Gastroesophageal sphincter (tissue), 3 donors: Measurements from ENCODE around the gene DYRK1A.

Experiments
- EP300 ChIP-seq: sonication (generic); formaldehyde crosslinking; IDR thresholded peaks from one replicate; pipeline ENCODE4 v1.6.1; 2017; ENCODE audit warnings: antibody characterized with exemption, mild to moderate bottlenecking
- POLR2A ChIP-seq, 2 donors: fragments of 450-650 bp; IDR thresholded peaks; one replicate each; pipeline ENCODE4 v1.6.1; 2017; ENCODE audit warnings: antibody characterized with exemption in 2 of 2, mild to moderate bottlenecking in 2 of 2, moderate library complexity in 1 of 2
- POLR2AphosphoS5 ChIP-seq: sonication (generic); formaldehyde crosslinking; IDR thresholded peaks from one replicate; pipeline ENCODE4 v1.6.1; 2017; ENCODE audit warnings: antibody characterized with exemption
- TF ChIP-seq, protein P1 (sequence below), 4 experiments: fragments of 200-600 bp in 2 of 4; fragments of 450-650 bp in 2 of 4; sonication (generic) in 1 of 4; IDR thresholded peaks; one replicate each; pipeline ENCODE4 v1.5.1; 2017 to 2019; ENCODE audit warnings: antibody characterized with exemption in 4 of 4, mild to moderate bottlenecking in 2 of 4, moderate library complexity in 2 of 4

DNA sequence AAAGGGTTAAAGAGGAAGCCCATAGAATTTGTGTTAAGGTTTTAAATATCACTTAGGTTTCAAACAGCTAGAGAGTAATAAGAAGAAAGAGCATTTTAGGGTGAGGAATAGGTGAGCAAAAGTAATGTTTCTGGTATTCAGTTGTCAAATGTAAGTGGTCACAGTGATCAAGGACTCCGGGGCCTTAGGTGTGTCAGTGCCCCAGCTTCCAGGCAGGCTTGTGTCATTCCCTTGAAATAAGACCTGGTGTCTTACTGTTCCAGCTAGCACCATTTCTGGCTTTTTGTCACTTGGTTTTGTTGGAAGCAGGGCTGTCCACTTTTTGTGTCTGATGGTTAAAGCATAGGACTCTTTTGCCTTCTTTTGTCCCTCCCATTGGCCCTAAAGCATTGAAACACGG, 69.6 kb downstream of the DYRK1A start:
- TF ChIP-seq, protein P1, sequence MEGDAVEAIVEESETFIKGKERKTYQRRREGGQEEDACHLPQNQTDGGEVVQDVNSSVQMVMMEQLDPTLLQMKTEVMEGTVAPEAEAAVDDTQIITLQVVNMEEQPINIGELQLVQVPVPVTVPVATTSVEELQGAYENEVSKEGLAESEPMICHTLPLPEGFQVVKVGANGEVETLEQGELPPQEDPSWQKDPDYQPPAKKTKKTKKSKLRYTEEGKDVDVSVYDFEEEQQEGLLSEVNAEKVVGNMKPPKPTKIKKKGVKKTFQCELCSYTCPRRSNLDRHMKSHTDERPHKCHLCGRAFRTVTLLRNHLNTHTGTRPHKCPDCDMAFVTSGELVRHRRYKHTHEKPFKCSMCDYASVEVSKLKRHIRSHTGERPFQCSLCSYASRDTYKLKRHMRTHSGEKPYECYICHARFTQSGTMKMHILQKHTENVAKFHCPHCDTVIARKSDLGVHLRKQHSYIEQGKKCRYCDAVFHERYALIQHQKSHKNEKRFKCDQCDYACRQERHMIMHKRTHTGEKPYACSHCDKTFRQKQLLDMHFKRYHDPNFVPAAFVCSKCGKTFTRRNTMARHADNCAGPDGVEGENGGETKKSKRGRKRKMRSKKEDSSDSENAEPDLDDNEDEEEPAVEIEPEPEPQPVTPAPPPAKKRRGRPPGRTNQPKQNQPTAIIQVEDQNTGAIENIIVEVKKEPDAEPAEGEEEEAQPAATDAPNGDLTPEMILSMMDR (IDR thresholded peaks at IDR 0.05) = no peak
- TF ChIP-seq POLR2A (IDR thresholded peaks at IDR 0.05) (no peak), POLR2AphosphoS5 (no peak), EP300 (no peak)
